Kidney epithelial cell (primary cell): ENCODE results near the gene ABR. TPM values are rescaled to one million over a fixed set of nuclear protein-coding genes. Genes with fewer than 3 reads are reported as not detected.

Source experiments
- DNase-seq: peaks from one replicate; pipeline ENCODE4 v3.0.0-alpha.2; 2010; ENCODE audit warnings: low read depth
- H3K27me3 ChIP-seq: 2 replicates; pipeline ENCODE4 v1.6.0; 2011; ENCODE audit warnings: low read length; ENCODE audit not compliant: control insufficient read depth, insufficient read depth
- H3K36me3 ChIP-seq: 2 replicates; pipeline ENCODE4 v1.5.1; 2011; ENCODE audit warnings: low read length; ENCODE audit not compliant: control insufficient read depth, insufficient read depth
- H3K4me3 ChIP-seq: 2 replicates; pipeline ENCODE4 v1.5.1; 2011; ENCODE audit warnings: low read depth, mild to moderate bottlenecking, control low read depth, low read length
- total RNA-seq: library from RNA; depleted of rRNA; stranded (reverse); fragments of >200 nt; gene quantifications from 2 replicates; pipeline ENCODE4 v1.2.3, GENCODE V29; 2015
- TF ChIP-seq, protein P1 (sequence below): IDR thresholded peaks from 2 replicates; pipeline ENCODE4 v1.5.1; 2011; ENCODE audit warnings: mild to moderate bottlenecking, moderate library complexity, low read length, control low read depth, inconsistent platforms; ENCODE audit not compliant: insufficient read depth, poor library complexity, severe bottlenecking

ABR gene
- total RNA-seq, 1 donor from 2014 or later, result 141 TPM

DNA sequence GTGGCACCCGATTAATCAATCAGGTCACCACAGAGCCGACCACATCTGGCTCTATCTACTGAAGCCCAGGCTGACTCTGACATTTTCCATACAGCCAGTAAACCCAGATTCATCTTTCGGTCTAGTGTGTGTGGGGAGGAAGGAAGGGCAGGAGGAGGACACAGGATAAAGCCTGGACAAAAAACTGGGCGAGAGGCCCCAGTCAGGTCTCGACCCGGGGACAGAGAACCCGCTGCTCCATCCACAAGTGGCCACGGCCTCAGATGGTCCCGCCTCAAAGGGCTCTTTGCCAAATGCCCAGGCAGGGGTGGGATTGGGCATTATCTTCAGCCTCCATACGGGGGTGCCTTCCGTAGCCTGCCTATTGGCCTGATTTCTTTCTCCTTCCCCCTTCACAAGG lies 7.8 kb downstream of the ABR start:
- TF ChIP-seq, protein P1, sequence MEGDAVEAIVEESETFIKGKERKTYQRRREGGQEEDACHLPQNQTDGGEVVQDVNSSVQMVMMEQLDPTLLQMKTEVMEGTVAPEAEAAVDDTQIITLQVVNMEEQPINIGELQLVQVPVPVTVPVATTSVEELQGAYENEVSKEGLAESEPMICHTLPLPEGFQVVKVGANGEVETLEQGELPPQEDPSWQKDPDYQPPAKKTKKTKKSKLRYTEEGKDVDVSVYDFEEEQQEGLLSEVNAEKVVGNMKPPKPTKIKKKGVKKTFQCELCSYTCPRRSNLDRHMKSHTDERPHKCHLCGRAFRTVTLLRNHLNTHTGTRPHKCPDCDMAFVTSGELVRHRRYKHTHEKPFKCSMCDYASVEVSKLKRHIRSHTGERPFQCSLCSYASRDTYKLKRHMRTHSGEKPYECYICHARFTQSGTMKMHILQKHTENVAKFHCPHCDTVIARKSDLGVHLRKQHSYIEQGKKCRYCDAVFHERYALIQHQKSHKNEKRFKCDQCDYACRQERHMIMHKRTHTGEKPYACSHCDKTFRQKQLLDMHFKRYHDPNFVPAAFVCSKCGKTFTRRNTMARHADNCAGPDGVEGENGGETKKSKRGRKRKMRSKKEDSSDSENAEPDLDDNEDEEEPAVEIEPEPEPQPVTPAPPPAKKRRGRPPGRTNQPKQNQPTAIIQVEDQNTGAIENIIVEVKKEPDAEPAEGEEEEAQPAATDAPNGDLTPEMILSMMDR, result no peak
- no peak for DNase-seq
- no peaks in the 10 kb centered on the region for H3K27me3 ChIP-seq
- H3K36me3 ChIP-seq, result no peaks in the 10 kb centered on the region
- H3K4me3 ChIP-seq, result no peak overlapping the region

DNA sequence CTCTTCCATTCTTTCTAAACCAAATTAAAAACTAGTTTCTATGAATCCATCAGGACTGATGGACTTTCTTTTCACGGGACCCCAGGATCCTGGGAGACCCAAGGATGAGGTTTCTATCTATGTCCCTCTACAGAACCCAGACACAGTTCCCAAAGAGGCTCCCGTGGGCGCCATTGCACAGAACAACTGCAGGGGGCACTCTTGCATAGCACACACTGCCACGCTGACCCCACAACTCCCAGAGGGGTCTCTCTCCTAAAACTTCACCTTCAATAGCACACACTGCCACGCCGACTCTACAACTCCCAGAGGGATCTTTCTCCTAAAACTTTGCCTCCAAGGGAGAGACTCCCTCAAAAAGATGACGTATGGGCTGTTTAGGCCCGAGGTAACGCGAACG lies 9.0 kb downstream of the ABR start:
- no peak overlapping the region for H3K4me3 ChIP-seq
- TF ChIP-seq, protein P1, result no peak
- H3K27me3 ChIP-seq, result no peaks in the 10 kb centered on the region
- DNase-seq, result no peak
- H3K36me3 ChIP-seq, result no peaks in the 10 kb centered on the region

DNA sequence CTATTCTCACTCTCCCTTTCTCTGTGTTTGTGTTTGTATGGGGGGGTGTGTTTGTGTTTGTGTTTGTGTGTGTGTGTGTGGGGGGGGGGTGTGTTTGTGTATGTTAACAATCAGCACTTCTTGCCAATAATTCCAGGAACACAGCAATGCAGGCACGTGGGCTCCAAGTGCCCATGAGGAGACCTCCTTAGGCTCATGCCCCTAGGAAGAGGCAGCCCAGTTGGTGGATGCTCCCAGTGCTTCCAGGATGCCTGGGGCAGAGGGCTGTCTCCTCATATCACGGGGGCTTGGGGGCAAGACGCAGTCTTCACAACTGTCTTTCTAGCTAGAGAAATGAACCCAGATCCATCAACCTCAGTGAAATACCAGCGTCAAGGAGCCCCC lies 9.9 kb downstream of the ABR start:
- TF ChIP-seq, protein P1, result no peak
- H3K36me3 ChIP-seq, result no peaks in the 10 kb centered on the region
- H3K4me3 ChIP-seq, result no peak overlapping the region
- no peak for DNase-seq
- no peaks in the 10 kb centered on the region for H3K27me3 ChIP-seq

DNA sequence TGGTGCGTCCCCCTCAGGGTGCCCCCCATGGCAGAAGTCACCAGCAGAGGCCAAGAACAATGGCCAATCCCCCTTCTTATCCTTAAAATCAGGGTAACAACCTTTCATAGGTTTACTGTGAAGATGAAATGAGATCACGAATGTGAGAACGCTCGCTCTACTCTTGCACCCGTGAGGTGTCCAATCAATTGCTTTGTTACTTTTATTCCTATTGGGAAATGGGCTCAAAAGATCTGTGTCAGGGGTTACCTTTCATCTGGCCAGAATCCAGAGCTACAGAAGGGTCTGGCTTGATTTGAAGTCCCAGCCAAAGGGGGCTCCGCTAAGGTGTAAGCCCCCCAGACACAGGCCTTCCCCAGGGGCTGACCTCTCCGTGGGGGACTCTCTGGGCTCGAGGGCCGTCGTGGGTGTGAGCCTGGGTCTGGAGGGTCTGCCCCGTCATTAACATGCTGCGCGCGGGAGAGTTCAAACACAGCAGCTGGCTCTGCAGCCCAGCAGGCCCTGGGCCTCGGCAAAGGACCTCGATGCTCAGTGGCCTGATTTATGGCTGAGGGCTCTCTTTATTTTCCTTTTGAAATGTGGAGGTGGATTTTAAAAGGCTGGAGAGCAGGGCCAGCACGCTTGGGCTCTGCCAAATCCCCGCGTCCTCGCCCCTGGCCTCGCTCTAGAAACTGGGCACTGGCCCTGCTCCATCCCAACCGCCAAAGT lies 10.4 kb downstream of the ABR start:
- no peak overlapping the region for H3K4me3 ChIP-seq
- DNase-seq, result no peak
- TF ChIP-seq, protein P1, result no peak
- no peaks in the 10 kb centered on the region for H3K27me3 ChIP-seq
- no peaks in the 10 kb centered on the region for H3K36me3 ChIP-seq

DNA sequence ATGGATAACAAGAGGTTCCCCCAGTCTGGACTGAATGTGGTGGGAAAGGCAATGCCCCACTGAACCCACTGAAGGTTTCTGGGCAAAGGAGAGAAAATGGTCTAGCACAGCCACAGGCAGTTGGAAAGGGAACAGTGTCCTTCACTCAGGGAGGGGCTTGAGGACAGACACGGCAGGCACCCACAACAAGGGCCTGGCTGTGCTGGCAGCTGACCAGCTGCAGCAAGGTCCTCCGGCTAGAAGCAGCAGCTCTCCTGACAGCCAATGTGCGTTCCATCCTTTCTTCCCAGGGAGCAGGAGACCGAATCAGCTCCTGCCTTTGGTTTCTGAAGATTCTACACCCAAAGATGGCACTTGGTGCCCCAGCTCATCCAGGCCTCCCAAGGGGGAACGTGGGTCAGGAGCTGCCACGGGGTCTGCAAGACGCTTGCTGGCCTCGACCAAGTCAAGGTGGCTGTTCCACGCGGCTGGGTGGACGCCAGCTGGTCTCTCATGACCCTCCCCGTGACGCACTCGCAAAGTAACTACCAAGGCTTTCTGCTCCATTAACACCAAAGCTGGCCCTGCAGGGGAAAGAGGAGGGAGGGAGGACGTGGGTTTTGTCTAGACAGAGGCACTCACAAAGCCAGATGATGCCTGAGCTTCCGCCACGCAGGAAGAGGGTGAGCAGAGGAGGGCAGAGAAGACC lies 11.1 kb downstream of the ABR start:
- DNase-seq, result no peak
- Histone ChIP-seq H3K27me3 (no peaks in the 10 kb centered on the region), H3K4me3 (no peak overlapping the region), H3K36me3 (no peaks in the 10 kb centered on the region)
- TF ChIP-seq, protein P1, result no peak
